PC-9 (cell line): ENCODE measurements around the gene COL27A1. TPM values are rescaled to one million over a fixed set of nuclear protein-coding genes. Genes with fewer than 3 reads are reported as not detected.

ENCODE experiments used
- BruUV-seq: library from RNA; stranded (reverse); fragments of 400-500 nt; replicated peaks from 2 replicates; lab custom pipeline; 2021; lab: Mats Ljungman, UMichigan
- CTCF ChIA-PET: fragments of 300-600 bp; sonication (Branson Sonifier 250); formaldehyde crosslinking; loops from one replicate; lab custom pipeline; 2022; ENCODE audit warnings: antibody characterized with exemption; lab: Charles Lee
- POLR2A ChIA-PET: fragments of 300-600 bp; sonication (Branson Sonifier 250); formaldehyde crosslinking; loops from one replicate; lab custom pipeline; 2022; ENCODE audit warnings: antibody characterized with exemption; ENCODE audit not compliant: unreplicated experiment; lab: Charles Lee
- DNase-seq, 2 experiments: peaks; one replicate each; pipeline versions ENCODE4 v3.0.0 to v3.0.0-alpha.2; 2015 to 2022; ENCODE audit warnings: mixed read lengths in 1 of 2
- H2AFZ ChIP-seq: fragments of 200-600 bp; sonication (generic); 2 replicates; pipeline ENCODE4 v1.8.1; 2017; ENCODE audit warnings: antibody characterized with exemption
- H3F3A ChIP-seq: fragments of 200-600 bp; sonication (generic); 2 replicates; pipeline ENCODE4 v1.8.1; 2017; ENCODE audit warnings: antibody characterized with exemption, mild to moderate bottlenecking, low read depth; ENCODE audit not compliant: insufficient read depth
- H3K27ac ChIP-seq: fragments of 200-600 bp; sonication (generic); 2 replicates; pipeline ENCODE4 v1.6.1; 2016; ENCODE audit warnings: mixed run types
- H3K27me3 ChIP-seq: fragments of 200-600 bp; sonication (generic); 2 replicates; pipeline ENCODE4 v1.6.1; 2016; ENCODE audit warnings: low read depth, mixed run types; ENCODE audit not compliant: insufficient read depth
- H3K36me3 ChIP-seq: fragments of 200-600 bp; sonication (generic); 2 replicates; pipeline ENCODE4 v1.6.1; 2016; ENCODE audit warnings: low read depth, mixed run types
- H3K4me1 ChIP-seq: fragments of 200-600 bp; sonication (generic); replicated peaks from 2 replicates; pipeline ENCODE4 v1.6.1; 2016; ENCODE audit warnings: mixed run types; ENCODE audit not compliant: insufficient read depth
- H3K4me2 ChIP-seq: fragments of 200-600 bp; sonication (generic); 2 replicates; pipeline ENCODE4 v1.6.1; 2017; ENCODE audit warnings: mixed run types
- H3K4me3 ChIP-seq: fragments of 200-600 bp; sonication (generic); 2 replicates; pipeline ENCODE4 v1.6.1; 2016; ENCODE audit warnings: mixed run types
- H3K79me2 ChIP-seq: fragments of 200-600 bp; sonication (generic); 2 replicates; pipeline ENCODE4 v1.6.1; 2017; ENCODE audit warnings: low read depth, mixed run types
- H3K9me2 ChIP-seq: fragments of 200-600 bp; sonication (generic); 2 replicates; pipeline ENCODE4 v1.8.1; 2017; ENCODE audit warnings: mild to moderate bottlenecking; ENCODE audit not compliant: insufficient read depth
- H3K9me3 ChIP-seq: fragments of 200-600 bp; sonication (generic); 2 replicates; pipeline ENCODE4 v1.8.1; 2016; ENCODE audit warnings: low read depth; ENCODE audit not compliant: insufficient read depth
- H4K20me1 ChIP-seq: fragments of 200-600 bp; sonication (generic); 2 replicates; pipeline ENCODE4 v1.8.1; 2017; ENCODE audit not compliant: insufficient read depth
- CTCF ChIP-seq: fragments of 200-600 bp; sonication (generic); conservative IDR thresholded peaks from 2 replicates; pipeline ENCODE4 v1.6.1; 2017; ENCODE audit warnings: mixed run types, antibody characterized with exemption, mild to moderate bottlenecking, moderate library complexity
- EZH2 ChIP-seq: fragments of 200-600 bp; sonication (generic); IDR thresholded peaks from 2 replicates; pipeline ENCODE4 v1.8.0; 2017; ENCODE audit warnings: antibody characterized with exemption, low read depth
- intact Hi-C: fragments of 100-400 bp; cut with micrococcal nuclease; formaldehyde crosslinking; loops from one replicate; pipeline ENCODE4 v1.10.0; 2022; ENCODE audit not compliant: unreplicated experiment
- total RNA-seq: library from RNA; stranded (reverse); gene quantifications from 2 replicates; pipeline ENCODE4 v1.2.3, GENCODE V29; 2021

Gene COL27A1
- total RNA-seq, 1 experiment from 2014 or later: 0.39 TPM

GRCh38 chr9:114140850-114141249, 14.5 kb upstream of the COL27A1 start:
- Histone ChIP-seq H3F3A (no peaks in the 10 kb centered on the region), H4K20me1 (no peaks in the 10 kb centered on the region), H3K9me2 (no peaks in the 10 kb centered on the region), H3K79me2 (no peaks in the 10 kb centered on the region), H3K4me2 (no peak overlapping the region), H3K27ac (no peak overlapping the region), H3K4me1 (no peaks in the 10 kb centered on the region), H3K36me3 (no peaks in the 10 kb centered on the region), H3K4me3 (no peak overlapping the region), H3K27me3 (peaks cover 99% of the 10 kb centered on the region), H2AFZ (no peak overlapping the region), H3K9me3 (no peaks in the 10 kb centered on the region)
- DNase-seq: no peak
- BruUV-seq: no TSS peak
- CTCF ChIA-PET: no interaction called here
- no peak for TF ChIP-seq CTCF
- no peak for TF ChIP-seq EZH2
- intact Hi-C loops: no loop called here
- POLR2A ChIA-PET: no interaction called here

- H3F3A ChIP-seq: no peaks in the 10 kb centered on the region
- POLR2A ChIA-PET: no interaction called here
Measured at GRCh38 chr9:114141553-114142402, 13.6 kb upstream of the COL27A1 start.

GRCh38 chr9:114143234-114143633, 12.1 kb upstream of the COL27A1 start:
- POLR2A ChIA-PET: interaction anchor here (0.7 kb wide), 1 partner anchor 87 kb away, joined by 5 read pairs; no protein-coding TSS in a partner anchor

More at GRCh38 chr9:114141553-114142402, 13.6 kb upstream of the COL27A1 start:
- DNase-seq: no peak
- no peaks in the 10 kb centered on the region for H3K9me3 ChIP-seq
- H3K9me2 ChIP-seq: no peaks in the 10 kb centered on the region
- H4K20me1 ChIP-seq: no peaks in the 10 kb centered on the region
- TF ChIP-seq EZH2 (no peak), CTCF (no peak)
- no peak overlapping the region for H3K4me3 ChIP-seq
- H3K27me3 ChIP-seq: peaks cover 100% of the 10 kb centered on the region
- H2AFZ ChIP-seq: no peak overlapping the region
- H3K27ac ChIP-seq: no peak overlapping the region
- no TSS peak for BruUV-seq
- H3K79me2 ChIP-seq: no peaks in the 10 kb centered on the region
- H3K36me3 ChIP-seq: no peaks in the 10 kb centered on the region
- no peaks in the 10 kb centered on the region for H3K4me1 ChIP-seq
- intact Hi-C loops: no loop called here
- H3K4me2 ChIP-seq: no peak overlapping the region
- CTCF ChIA-PET: no interaction called here

More at GRCh38 chr9:114143234-114143633, 12.1 kb upstream of the COL27A1 start:
- H3K4me1 ChIP-seq: no peaks in the 10 kb centered on the region
- no peak overlapping the region for H3K27ac ChIP-seq
- TF ChIP-seq CTCF: no peak
- TF ChIP-seq EZH2: no peak
- no peaks in the 10 kb centered on the region for H3K79me2 ChIP-seq
- CTCF ChIA-PET: no interaction called here
- no peaks in the 10 kb centered on the region for H4K20me1 ChIP-seq
- no peak for DNase-seq
- H3F3A ChIP-seq: no peaks in the 10 kb centered on the region
- H2AFZ ChIP-seq: no peak overlapping the region
- no peak overlapping the region for H3K4me3 ChIP-seq
- no peaks in the 10 kb centered on the region for H3K9me2 ChIP-seq
- no peaks in the 10 kb centered on the region for H3K36me3 ChIP-seq
- no peaks in the 10 kb centered on the region for H3K9me3 ChIP-seq
- intact Hi-C loops: no loop called here
- peaks cover 96% of the 10 kb centered on the region for H3K27me3 ChIP-seq
- no TSS peak for BruUV-seq
- H3K4me2 ChIP-seq: no peak overlapping the region
